PFSK-1 (cell line): ENCODE results near the gene ID4.

Source experiments
- FOXP2 ChIP-seq: optimal IDR thresholded peaks from 2 replicates; pipeline ENCODE3; 2011; ENCODE audit warnings: borderline replicate concordance, control low read depth, inconsistent platforms; ENCODE audit not compliant: insufficient read depth; ENCODE audit errors: extremely low read length, extremely low read depth
- POLR2AphosphoS5 ChIP-seq: IDR thresholded peaks from 2 replicates; pipeline ENCODE4 v1.6.1; 2012; ENCODE audit warnings: low read depth, mild to moderate bottlenecking, control low read depth, low read length, moderate library complexity
- REST ChIP-seq, 2 experiments: IDR thresholded peaks; 2 replicates each; pipeline versions ENCODE4 v1.6.1 to v1.8.0; 2011 to 2012; ENCODE audit warnings: low read depth in 2 of 2, low read length in 2 of 2, control low read depth in 1 of 2, inconsistent platforms in 1 of 2, mild to moderate bottlenecking in 1 of 2, moderate library complexity in 1 of 2; ENCODE audit not compliant: insufficient read depth in 1 of 2
- SIN3A ChIP-seq: IDR thresholded peaks from 2 replicates; pipeline ENCODE4 v1.6.1; 2012; ENCODE audit warnings: mild to moderate bottlenecking, low read length, moderate library complexity, borderline replicate concordance; ENCODE audit not compliant: insufficient read depth
- TAF1 ChIP-seq: IDR thresholded peaks from 2 replicates; pipeline ENCODE4 v1.6.1; 2012; ENCODE audit warnings: low read length, control low read depth, borderline replicate concordance; ENCODE audit not compliant: insufficient read depth

The ID4 gene

GRCh38 chr6:19860235-19860877 is 23.2 kb downstream of the ID4 start:
- TF ChIP-seq POLR2AphosphoS5 (no peak), REST (IDR thresholded peaks at IDR 0.05; ENCODE audit: insufficient read depth in 1 of 2, low read depth in 2 of 2, low read length in 2 of 2) (no peak), SIN3A (no peak)

- TF ChIP-seq REST (IDR thresholded peaks at IDR 0.05; ENCODE audit: insufficient read depth in 1 of 2, low read depth in 2 of 2, low read length in 2 of 2) (no peak), TAF1 (no peak), FOXP2 (no peak), SIN3A (no peak), POLR2AphosphoS5 (no peak)
These were observed 27.1 kb downstream of the ID4 start for GRCh38 chr6:19864285-19864684.

GRCh38 chr6:19865178-19865577 is 28.0 kb downstream of the ID4 start:
- TF ChIP-seq REST (IDR thresholded peaks at IDR 0.05; ENCODE audit: insufficient read depth in 1 of 2, low read depth in 2 of 2, low read length in 2 of 2), result no peak
- no peak for TF ChIP-seq TAF1
- no peak for TF ChIP-seq FOXP2
- no peak for TF ChIP-seq POLR2AphosphoS5
- no peak for TF ChIP-seq SIN3A

GRCh38 chr6:19866173-19866984 is 29.2 kb downstream of the ID4 start:
- TF ChIP-seq POLR2AphosphoS5 (no peak), SIN3A (no peak), TAF1 (no peak), FOXP2 (no peak), REST (IDR thresholded peaks at IDR 0.05; ENCODE audit: insufficient read depth in 1 of 2, low read depth in 2 of 2, low read length in 2 of 2) (no peak)

GRCh38 chr6:19866985-19867627 is 29.9 kb downstream of the ID4 start:
- no peak for TF ChIP-seq SIN3A
- no peak for TF ChIP-seq FOXP2
- TF ChIP-seq POLR2AphosphoS5, result no peak
- TF ChIP-seq TAF1, result no peak
- TF ChIP-seq REST (IDR thresholded peaks at IDR 0.05; ENCODE audit: insufficient read depth in 1 of 2, low read depth in 2 of 2, low read length in 2 of 2), result no peak
